GM18498 (cell line): ENCODE results near the gene ANKRD22.
A peak's percentile ranks its signal among the peaks of the same experiment; 100 is the strongest.
"Not testable (repeated sequence)": the region's sequence is repeated elsewhere in the genome, so short reads cannot be mapped to it uniquely, and the experiment has no call there.

ENCODE experiments used
- ATAC-seq: cut with Tn5 transposase; IDR thresholded peaks from one replicate; pipeline ENCODE4 v1.9.1; 2021; ENCODE audit warnings: mild to moderate bottlenecking, moderate library complexity; ENCODE audit not compliant: unreplicated experiment

The ANKRD22 gene

DNA sequence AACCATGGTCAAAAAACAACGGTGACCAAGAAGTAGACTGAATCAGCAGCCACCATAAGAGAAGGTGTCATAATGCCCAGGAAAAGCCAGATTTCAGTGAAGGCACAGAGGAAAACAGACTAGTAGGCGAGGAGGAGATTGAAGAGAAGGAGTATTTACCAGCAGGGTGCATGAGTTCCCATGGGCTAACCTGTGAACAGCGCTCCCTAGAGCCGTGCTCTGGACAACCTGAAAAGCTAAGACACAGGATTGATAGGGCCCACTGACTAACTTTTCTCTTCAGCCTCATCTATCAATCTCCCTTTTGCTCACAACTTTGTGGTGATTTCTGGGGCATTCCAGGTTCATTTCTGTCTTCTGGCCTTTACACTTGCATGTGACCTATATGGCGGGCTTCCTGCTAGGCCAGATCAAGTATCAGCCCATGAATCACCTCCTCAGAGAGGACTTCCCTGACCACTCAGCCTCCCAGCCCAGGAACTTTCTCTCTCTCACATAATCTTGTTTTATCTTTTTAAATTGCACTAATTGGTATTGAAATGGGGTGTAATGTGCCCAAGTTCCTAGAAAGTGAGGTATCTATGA, 12.8 kb downstream of the ANKRD22 start:
- no peak for ATAC-seq

DNA sequence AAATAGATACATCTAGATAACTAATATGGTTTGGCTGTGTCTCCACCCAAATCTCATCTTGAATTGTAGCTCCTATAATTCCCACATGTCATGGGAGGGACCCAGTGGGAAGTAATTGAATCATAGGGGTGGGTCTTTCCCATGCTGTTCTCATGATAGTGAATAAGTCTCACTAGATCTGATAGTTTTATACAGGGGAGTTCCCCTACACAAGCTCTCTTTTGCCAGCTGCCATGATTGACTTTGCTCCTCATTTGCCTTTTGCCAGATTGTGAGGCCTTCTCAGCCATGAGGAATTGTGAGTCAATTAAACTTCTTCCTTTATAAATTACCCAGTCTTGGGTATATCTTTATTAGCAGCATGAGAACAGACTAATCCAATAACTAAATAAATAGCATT, 14.0 kb downstream of the ANKRD22 start:
- not testable (repeated sequence) for ATAC-seq

DNA sequence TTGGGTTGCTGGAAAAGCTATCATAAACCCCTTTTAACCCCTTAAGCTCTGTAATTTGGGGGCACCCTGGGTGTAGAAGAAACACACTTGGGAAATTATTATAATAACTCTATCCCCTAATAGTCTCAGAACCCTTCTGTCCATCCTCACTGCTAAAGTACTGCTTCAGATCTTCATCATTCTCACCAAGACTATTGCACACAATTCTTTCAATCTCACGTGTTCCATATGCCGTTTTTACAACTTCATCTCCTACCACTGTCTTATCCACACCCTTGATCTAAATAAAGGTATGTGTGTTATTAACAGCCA, 15.8 kb downstream of the ANKRD22 start:
- peak; percentile 13 for ATAC-seq

DNA sequence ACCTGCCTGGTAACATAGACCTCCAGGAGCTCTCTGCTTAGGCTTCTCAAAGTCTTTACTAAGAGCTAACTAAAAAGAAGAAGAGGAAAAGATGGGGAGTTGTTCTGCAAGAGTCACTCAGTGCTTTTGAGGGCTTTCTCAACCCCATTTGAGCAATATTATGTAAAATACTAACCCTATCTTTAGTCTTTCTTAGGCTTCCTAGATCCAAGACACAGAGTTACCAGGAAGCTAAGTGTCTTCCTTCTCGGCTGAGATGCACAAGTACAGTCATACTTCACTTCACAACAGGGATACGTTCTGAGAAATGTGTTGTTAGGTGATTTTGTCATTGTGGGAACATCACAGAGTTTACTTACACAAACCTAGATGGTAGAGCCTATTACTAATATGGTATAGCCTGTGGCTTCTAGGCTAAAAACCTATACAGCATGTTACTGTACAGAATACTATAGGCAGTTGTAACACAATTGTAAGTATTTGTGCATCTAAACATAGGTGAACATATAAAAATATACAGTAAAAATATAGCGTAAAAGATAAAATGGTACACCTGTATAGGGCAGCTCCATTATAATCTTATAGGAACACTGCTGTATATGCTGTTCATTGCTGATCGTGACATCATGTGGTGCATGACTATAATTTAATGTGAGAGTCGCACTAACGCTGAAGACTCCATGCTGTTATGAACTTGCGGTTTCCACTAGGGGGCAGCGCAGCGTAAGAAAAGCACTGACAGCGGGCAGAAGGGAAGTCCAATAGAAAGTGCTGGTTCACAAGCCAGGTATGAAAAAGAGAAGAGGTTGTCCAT, 16.3 kb downstream of the ANKRD22 start:
- ATAC-seq: peak; percentile 80

DNA sequence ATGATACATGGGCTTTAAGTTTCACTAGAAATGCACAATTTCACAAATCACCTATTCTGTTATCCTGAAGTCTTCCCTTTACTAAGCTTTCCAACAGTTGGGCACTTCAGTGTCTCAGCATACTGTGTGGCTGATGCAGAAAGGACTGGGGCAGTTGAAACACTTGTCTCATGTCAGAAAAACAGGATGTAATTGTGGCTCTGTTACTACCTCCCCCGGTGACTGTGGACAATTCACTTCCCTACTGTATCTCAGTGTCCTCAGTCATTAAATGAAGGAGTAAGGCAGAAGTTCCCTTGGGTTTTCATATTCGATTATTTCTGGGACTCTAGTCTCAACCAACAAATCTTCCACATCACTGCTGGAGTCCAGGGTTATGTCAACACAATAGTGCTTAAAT, 17.9 kb downstream of the ANKRD22 start:
- no peak for ATAC-seq

DNA sequence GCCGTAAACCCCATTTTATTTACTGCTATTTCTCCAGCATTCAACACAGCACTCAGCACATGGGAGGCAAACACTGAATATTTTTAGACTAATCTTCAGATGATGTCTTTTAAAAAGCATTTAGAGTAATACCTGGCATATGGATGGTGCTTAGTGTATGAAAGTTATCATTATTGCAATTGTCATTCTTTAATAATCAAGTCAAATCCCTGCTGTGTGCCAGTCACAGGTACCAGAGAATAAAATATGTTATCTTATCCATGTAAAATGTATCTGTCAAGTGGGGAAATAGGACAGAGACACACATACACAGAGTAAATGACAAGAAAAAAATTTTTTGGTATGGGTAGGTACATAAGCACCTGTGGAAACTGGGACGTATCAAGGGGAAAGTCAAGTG, 18.5 kb downstream of the ANKRD22 start:
- no peak for ATAC-seq

DNA sequence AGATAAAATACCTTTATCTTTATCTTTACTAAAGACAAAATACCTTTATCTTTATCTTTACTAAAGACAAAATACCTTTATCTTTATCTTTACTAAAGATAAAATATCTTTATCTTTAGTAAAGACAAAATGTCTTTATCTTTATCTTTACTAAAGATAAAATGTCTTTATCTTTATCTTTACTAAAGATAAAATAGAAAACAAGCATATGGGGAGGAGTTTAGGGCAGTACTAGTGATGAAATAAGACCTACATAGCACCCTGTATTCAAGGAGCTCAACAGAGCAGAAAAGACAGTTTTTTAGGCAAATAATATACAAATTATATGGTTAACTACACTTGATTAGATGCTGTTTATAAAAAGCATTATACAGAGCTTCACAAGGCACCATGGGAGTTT, 19.3 kb downstream of the ANKRD22 start:
- ATAC-seq: no peak

DNA sequence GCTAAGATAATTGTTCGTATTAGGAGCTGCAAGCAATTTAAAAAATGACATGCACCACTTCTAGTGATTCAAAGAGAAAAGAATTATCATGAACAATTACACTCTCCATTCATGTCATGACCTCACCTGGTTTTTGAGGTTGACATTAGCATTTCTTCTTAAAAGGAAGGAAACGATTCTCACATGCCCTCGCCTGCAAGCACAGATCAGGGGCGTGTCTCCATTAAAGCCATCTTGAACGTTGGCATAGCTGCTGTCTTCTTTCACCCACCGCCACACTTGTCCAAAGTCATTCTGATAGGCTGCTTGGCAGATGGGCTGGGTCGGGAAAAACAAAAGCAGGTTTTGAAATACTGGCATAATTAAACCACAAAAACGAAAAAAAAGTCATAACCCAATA, 19.9 kb downstream of the ANKRD22 start:
- no peak for ATAC-seq

DNA sequence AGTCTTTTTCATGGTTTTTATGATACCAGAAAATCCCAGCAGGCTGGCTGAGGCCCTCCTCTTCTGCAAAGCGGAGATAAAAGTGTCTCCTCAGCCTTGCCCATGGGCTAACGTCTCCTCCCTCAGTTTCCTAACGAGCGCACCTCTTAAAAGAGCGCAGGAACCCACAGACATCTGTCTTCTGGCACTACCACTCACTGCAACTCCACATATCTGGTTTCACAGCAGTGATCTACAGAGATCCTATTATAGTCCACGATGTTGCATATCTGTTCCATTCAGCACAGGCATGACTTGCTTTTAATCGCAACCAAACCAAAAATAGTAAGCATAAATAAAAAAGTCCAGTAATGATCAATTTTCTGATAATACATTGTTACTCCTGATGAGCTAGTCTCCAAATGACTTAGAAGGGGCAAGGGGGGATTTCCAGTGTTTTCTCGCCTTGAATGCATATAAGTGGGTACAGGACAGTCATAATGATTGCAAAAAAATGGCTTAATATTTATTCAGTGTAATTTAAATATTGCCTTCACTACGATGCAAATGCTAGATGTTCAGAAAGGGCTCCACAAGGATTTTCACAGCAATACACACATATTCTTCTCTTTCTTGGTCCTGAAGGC, 20.9 kb downstream of the ANKRD22 start:
- ATAC-seq: no peak

DNA sequence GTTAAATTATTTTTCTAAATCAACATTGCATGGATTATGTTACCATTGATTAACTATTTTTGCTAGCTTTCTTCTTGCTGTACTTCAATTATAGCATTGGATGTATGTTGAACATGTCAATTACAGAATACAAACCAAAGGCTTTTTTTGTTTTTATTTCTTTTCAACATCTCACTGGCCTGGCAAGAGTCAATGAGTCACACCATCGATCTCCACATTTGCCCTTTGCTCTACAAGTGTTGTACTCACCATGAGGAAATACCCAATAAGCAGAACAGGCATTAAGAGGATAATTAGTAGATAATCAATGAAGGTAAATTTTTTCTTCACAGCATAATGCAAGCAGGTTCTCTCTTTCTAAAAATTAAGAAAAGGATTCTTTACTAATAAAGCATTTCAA, 23.3 kb downstream of the ANKRD22 start:
- ATAC-seq: no peak

DNA sequence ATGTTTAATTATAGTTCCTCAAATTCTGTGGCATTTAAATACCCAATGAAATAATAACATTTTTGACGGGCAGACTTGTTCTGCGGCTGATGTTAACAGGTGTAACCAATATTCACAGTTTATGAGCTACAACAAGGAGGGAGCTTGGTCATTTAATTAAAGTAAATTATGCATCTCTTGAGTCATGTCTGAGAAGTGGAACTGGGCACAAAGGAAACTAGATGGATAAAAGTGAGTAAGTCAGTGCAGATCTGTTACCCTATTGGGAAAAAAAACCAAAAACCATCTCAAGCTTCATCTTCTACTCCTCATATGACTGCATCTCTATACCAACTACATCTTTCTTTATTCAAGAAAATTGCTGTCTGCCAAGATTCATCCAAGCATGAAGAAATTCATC, 24.0 kb downstream of the ANKRD22 start:
- ATAC-seq: no peak

DNA sequence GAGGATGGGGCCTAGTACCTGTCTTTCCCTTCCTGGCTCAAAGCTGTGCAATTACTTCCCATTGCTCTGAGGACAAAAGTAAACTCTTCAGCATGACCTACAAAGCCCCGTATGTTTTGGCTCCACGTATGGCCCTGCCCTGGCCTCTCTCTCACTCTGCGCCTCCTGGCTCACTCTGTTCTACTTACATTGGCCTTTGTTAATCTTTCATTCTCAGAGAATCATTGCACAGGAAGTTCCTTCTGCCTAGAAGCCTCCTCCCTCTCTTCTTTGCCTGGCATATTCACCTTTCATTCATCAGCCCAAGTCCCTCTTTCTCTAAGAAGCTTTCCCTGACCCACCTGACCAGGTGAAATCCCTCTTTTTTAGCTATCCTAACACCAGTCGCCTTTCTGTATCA, 25.3 kb downstream of the ANKRD22 start:
- ATAC-seq: no peak

DNA sequence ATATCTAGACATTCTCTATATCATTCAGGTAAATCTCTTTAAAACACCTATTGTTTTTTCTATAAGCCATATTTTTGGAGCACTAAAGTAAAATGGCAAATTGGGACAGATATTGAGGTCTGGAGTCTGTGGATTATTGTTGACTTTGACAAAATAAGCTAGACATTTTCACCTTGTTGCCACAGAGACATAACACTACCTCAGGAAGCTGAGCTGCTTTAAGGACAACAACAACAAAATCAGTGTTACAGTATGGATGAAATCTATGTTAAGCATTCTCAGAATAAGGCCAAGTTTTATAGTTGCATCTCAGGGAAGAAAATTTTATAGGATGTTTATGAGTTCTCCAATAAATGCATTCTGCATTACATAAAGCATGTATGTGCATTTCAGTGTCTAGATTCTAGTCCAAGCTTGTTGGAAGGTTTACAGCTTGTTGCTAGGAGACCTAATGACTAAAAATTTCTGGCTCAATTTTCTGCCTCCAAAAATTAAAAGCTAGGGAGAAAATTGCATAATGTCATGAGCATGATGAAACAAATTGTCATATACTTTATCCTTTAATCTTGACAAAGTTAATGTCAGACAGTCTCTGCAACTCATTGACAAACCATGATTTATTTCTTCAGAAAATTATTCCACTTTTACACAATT, 30.8 kb downstream of the ANKRD22 start:
- no peak for ATAC-seq

DNA sequence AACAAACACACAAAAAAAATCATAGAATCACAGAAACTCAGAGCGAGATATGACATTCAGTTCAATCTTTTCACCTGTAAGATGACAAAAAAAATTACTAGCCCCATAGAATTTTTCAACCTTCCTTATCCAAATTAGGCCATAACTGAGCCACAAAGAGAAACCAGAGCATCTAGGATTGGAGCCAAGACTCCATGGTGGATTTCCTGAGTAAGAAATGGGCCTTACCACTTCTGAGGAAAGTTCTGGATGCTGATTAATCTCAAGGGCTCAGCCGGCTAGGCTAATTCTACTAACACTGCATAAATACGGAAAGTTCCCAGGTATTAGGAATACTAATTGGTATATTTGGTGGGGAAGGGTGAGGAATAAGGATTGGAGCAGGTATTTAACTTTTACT, 32.4 kb downstream of the ANKRD22 start:
- ATAC-seq: no peak

DNA sequence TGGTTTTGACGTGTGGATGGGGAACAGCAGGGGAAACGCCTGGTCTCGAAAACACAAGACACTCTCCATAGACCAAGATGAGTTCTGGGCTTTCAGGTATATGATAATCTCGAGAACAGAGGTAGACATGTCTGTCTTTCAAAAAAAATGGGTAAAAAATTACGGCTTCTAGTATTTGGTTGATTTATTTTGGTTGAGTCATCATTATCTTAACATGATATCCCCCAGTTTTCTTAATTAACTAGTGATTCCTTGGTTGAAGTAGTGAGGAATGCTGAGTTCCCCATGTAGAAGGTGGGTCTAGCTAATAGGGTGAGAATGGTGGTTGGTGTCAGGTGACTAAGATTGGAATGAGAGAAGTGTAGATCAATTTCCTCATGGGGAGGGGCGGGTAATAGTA, 38.4 kb downstream of the ANKRD22 start:
- ATAC-seq: no peak

DNA sequence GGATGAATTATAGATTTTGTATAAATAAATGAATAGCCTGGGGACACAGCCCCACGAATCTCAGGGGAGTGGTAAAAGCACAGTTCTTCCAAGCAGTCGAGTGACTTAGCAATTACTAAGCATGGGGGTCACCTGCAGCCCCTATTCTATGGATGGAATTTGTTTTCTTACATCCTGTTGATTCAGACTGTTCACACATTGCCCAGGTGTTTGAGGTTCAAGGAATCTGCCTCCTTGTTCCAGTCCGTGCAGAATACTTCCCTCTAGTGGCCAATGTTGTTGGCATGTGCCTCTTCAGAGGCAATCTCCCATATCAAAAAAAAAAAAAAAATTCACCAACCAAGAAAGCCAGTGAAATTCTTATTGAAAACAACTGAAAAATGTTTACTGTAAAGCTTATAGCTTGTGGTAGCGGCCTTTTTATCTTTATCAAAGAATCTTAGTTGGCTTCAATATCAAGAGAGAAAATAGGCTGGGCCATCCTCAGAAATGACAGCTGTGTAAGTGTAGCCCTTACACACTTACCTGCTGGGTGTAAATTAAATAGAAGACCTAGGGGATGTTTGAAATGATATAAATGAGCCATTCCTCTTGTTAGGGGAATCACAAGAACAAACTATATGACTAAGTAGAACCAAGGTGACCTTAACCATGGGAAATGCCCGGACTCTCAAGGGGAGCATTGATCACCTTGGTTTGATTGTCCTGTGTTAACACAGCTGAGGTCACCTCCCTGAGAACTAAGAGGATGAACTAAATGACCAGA, 41.3 kb downstream of the ANKRD22 start:
- ATAC-seq: no peak

DNA sequence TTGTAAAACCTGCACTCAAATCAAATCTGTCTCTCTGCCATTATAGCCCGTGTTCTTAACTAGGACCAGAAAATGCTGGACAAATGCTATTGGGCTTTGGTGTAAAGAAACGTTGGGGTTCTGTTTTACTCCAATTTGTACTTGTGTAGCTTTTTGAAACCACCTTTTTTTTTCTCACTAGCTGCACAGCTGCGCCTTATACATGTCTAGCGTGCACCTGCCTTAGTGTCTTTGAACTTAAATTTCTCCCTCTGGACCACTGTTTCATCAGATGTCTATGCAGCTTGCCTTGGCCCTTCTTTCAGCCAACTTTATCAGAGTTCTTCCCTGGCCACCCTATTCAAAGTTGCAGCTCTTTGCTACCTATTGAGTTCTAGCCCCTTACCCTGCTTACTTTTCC, 42.0 kb downstream of the ANKRD22 start:
- ATAC-seq: no peak

DNA sequence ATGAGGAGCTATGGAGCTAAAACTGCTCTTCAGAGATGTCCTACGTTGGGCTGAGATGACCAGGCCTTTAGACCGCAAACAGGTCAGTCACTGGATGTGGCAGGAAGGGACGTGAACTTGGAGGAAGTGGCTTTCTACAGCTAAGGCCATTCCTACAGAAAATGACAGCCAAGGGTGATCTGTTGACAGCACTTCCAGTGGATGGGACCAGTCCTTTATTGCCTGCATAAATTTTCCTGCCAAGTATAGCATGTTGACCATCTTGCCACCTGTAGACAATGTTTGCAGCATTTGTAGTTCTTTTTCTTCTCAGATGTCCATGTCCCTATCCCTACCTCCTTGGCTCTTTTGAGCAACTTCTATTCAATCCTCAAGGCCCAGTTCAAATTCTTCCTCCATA, 45.7 kb downstream of the ANKRD22 start:
- ATAC-seq: no peak

DNA sequence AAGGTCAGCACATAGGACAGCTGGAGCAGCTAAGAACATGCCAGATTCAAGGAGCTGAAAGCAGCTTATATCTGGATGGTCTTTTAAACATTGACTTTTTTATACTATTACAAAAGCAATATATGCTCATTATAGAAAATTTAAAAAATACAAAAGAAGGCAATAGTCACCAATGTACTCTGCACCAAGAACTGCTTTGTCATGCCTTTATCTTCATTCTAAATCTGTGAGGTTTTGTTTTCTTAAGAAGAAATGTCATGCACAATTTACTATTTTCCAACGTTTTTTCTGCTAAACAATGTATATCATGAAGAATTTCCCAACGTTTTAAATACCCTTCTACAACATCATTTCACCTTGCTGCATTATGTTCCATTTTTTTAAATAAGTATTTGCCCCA, 46.3 kb downstream of the ANKRD22 start:
- ATAC-seq: no peak

DNA sequence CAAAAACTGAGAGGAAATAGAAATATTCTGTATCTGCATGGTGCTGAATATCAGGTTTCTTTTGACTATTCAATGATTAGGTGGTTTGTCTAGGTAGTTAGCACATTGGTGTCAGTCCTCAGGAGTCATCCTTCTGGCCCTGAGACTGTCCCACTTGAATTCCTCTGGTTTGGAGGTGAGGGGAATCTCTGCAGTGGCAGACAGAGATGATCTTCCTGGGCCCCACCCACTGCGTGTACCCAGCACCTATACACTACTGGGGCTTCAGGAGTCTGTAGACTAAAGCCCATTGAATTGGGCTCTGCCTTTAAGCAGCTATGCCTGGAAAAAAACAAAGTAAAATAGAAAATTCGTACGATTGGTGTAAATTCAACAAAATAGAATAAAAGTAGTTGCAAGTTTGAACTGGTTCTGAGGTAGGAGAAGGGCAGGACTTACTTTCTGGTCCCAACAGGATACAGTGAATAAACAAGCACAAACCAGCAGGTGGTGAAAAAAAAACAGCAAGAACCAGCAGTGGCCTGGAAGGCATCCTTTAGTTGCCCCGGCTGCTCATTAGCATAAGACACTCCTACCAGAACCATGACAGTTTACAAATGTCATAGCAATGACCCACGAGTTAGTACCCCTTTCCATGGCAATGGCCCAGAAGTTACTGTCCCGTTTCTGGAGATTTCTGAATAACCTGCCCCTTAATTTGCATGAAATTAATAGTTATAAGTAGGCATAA, 47.4 kb downstream of the ANKRD22 start:
- ATAC-seq: no peak

DNA sequence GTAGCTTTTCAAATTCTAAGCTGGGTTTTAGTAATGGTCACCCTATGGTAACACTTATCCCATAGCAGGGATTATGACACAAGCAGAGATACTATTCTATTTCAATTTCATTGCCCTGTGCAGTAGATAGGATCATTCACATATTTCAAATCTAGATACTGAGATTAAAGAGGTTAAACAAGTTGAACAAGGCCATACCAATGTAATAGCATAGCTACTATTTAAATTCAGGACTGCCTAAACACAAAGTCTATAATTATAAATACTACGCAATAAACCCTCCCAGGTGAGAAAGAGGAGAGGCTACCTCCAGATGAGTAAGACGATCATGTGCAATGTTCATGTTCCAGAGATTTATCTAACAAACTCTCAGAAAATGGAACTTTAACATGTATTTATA, 48.0 kb downstream of the ANKRD22 start:
- no peak for ATAC-seq
